Calu3 (cell line): ENCODE measurements around the gene NR2F2. TPM values are rescaled to one million over a fixed set of nuclear protein-coding genes. Genes with fewer than 3 reads are reported as not detected.

Source experiments
- BruUV-seq: library from RNA; stranded (reverse); fragments of 400-500 nt; replicated peaks from 2 replicates; lab custom pipeline; 2021; lab: Mats Ljungman, UMichigan
- CTCF ChIA-PET: fragments of 300-600 bp; sonication (Branson Sonifier 250); formaldehyde crosslinking; loops from one replicate; lab custom pipeline; 2022; ENCODE audit warnings: antibody characterized with exemption; lab: Charles Lee
- DNase-seq: peaks from one replicate; pipeline ENCODE4 v3.0.0; 2022
- H3K27ac Mint-ChIP-seq: one replicate; pipeline ENCODE4 v1.8.0; 2022; ENCODE audit warnings: mixed read lengths; ENCODE audit not compliant: unreplicated experiment
- H3K27me3 Mint-ChIP-seq: one replicate; pipeline ENCODE4 v1.8.0; 2022; ENCODE audit warnings: mixed read lengths; ENCODE audit not compliant: unreplicated experiment
- H3K36me3 Mint-ChIP-seq: one replicate; pipeline ENCODE4 v1.8.0; 2022; ENCODE audit warnings: mild to moderate bottlenecking, moderate library complexity, mixed read lengths; ENCODE audit not compliant: insufficient read depth, unreplicated experiment
- H3K4me1 Mint-ChIP-seq: one replicate; pipeline ENCODE4 v1.8.0; 2022; ENCODE audit warnings: mild to moderate bottlenecking, low read depth, mixed read lengths; ENCODE audit not compliant: unreplicated experiment
- H3K4me3 Mint-ChIP-seq: one replicate; pipeline ENCODE4 v1.8.0; 2022; ENCODE audit warnings: mild to moderate bottlenecking, low read depth, moderate library complexity, mixed read lengths; ENCODE audit not compliant: unreplicated experiment
- H3K9me3 Mint-ChIP-seq: one replicate; pipeline ENCODE4 v1.8.0; 2022; ENCODE audit warnings: low read depth, mixed read lengths; ENCODE audit not compliant: unreplicated experiment
- CTCF ChIP-seq: fragments of 200-600 bp; IDR thresholded peaks from one replicate; pipeline ENCODE4 v1.8.0; 2022; ENCODE audit warnings: antibody characterized with exemption; ENCODE audit not compliant: unreplicated experiment
- intact Hi-C: fragments of 100-400 bp; cut with micrococcal nuclease; formaldehyde crosslinking; loops from one replicate; pipeline ENCODE4 v1.10.0; 2022; ENCODE audit not compliant: unreplicated experiment
- total RNA-seq: library from RNA; stranded (reverse); gene quantifications from 2 replicates; pipeline ENCODE4 v1.2.3, GENCODE V29; 2022

Gene NR2F2
- total RNA-seq, 1 experiment from 2014 or later = 158 TPM

- Mint-ChIP-seq H3K27me3 (no peaks in the 10 kb centered on the region), H3K27ac (no peak overlapping the region), H3K9me3 (no peaks in the 10 kb centered on the region), H3K4me1 (peaks cover 21% of the 10 kb centered on the region), H3K36me3 (peaks cover 100% of the 10 kb centered on the region), H3K4me3 (no peak overlapping the region)
- CTCF ChIA-PET = interaction anchor here (0.7 to 9.8 kb wide), 5 partner anchors 10 to 1112 kb away, joined by 3 to 121 read pairs (median 4); partner anchors contain the start of gene NR2F2
- intact Hi-C loops = no loop called here
- no TSS peak for BruUV-seq
- TF ChIP-seq CTCF = no peak
- DNase-seq = no peak
These were observed 8.5 kb downstream of the NR2F2 start for GRCh38 chr15:96338766-96339618.

DNA sequence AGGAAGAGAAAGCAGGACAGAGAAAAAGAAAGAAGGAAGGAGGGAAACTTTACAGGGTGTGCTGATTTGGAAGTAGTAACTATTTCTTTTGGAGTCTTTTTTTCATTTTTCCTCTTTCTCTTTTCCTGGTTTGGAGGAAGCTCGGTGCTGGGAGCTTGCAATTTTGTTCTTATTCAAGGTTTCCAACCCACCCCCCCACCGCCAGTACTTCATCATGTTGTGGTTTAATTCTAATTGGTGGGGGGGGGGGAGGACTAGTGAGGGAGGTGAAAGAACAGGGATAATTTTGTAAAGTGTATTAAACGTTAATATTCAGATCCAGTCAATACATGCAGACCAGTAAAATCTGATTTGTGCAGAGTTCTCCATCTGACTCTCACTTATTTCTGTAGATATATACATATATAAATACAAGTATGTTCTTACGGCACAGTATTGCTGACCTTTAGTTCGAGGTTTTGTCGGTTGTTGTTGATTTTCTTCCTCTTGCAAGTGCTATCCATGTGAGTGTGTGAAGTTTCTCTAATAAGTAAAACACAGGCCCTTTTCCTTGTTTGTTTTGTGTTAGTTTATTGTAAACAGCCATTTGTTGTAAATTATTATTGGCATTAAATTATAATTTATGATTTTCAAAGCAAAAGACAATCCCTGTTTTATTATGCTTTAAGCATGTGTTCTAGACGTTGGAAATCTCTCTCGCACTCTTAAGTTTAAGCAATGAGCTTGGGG lies 9.3 kb downstream of the NR2F2 start:
- Mint-ChIP-seq H3K27me3 (no peaks in the 10 kb centered on the region), H3K4me3 (no peak overlapping the region), H3K36me3 (peaks cover 100% of the 10 kb centered on the region), H3K9me3 (no peaks in the 10 kb centered on the region), H3K4me1 (peaks cover 29% of the 10 kb centered on the region), H3K27ac (no peak overlapping the region)
- CTCF ChIA-PET = interaction anchor here (1.1 to 9.8 kb wide), 4 partner anchors 9 to 553 kb away, joined by 3 to 121 read pairs (median 4); partner anchors contain the start of gene NR2F2
- BruUV-seq = no TSS peak
- TF ChIP-seq CTCF = no peak
- intact Hi-C loops = no loop called here
- DNase-seq = no peak

DNA sequence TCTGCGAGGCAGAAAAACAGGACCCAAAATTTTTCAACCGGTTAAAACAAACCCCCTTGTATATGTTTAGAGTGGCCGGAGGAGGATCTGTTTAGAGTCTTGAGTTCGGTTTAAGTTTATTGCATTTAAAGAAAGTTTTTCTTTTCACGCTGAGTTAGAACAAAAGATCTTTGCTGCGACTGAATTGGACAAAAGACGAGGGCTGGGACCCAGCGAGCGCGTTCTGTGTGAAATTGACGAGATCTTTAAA lies 9.8 kb downstream of the NR2F2 start:
- peaks cover 100% of the 10 kb centered on the region for H3K36me3 Mint-ChIP-seq
- H3K27ac Mint-ChIP-seq = no peak overlapping the region
- H3K4me1 Mint-ChIP-seq = peaks cover 34% of the 10 kb centered on the region
- CTCF ChIA-PET = interaction anchor here (0.5 to 9.8 kb wide), 4 partner anchors 11 to 553 kb away, joined by 3 to 121 read pairs (median 4); partner anchors contain the start of gene NR2F2
- H3K27me3 Mint-ChIP-seq = no peaks in the 10 kb centered on the region
- no peaks in the 10 kb centered on the region for H3K9me3 Mint-ChIP-seq
- TSS peak; percentile 69 for BruUV-seq
- TF ChIP-seq CTCF = no peak
- DNase-seq = no peak
- intact Hi-C loops = no loop called here
- no peak overlapping the region for H3K4me3 Mint-ChIP-seq

- H3K4me3 Mint-ChIP-seq = no peak overlapping the region
- H3K4me1 Mint-ChIP-seq = peaks cover 40% of the 10 kb centered on the region
- intact Hi-C loops = no loop called here
- no peak for DNase-seq
- H3K9me3 Mint-ChIP-seq = no peaks in the 10 kb centered on the region
- CTCF ChIA-PET = interaction anchor here (0.5 to 9.8 kb wide), 5 partner anchors 12 to 552 kb away, joined by 3 to 121 read pairs (median 3); partner anchors contain the start of gene NR2F2
- peaks cover 100% of the 10 kb centered on the region for H3K36me3 Mint-ChIP-seq
- no peaks in the 10 kb centered on the region for H3K27me3 Mint-ChIP-seq
- H3K27ac Mint-ChIP-seq = no peak overlapping the region
- no TSS peak for BruUV-seq
- no peak for TF ChIP-seq CTCF
These were observed 10.4 kb downstream of the NR2F2 start for GRCh38 chr15:96340598-96341512.
